ENCODE results near the gene IPO7.

Gene IPO7

GRCh38 chr11:9494316-9494715, 109.9 kb downstream of the IPO7 start:
- DNase-seq, result no peak
- Histone ChIP-seq H3K36me3 (replicated peaks) (peaks cover 20% of the 10 kb centered on the region), H3K27me3 (replicated peaks) (no peaks in the 10 kb centered on the region), H3K4me3 (ENCODE audit: low read depth, low read length) (no peak overlapping the region), H3K27ac (no peak overlapping the region)
- no peak for TF ChIP-seq CTCF (IDR thresholded peaks at IDR 0.05; ENCODE audit: low read depth, low read length, missing control alignments)
- in situ Hi-C loops (cut with HindIII; ENCODE audit: low pct_ligation_motif_present, low sequenced_read_pairs), result no loop called here

- Histone ChIP-seq H3K36me3 (replicated peaks) (peaks cover 20% of the 10 kb centered on the region), H3K4me3 (ENCODE audit: low read depth, low read length) (no peak overlapping the region), H3K27me3 (replicated peaks) (no peaks in the 10 kb centered on the region), H3K27ac (no peak overlapping the region)
- in situ Hi-C loops (cut with HindIII; ENCODE audit: low pct_ligation_motif_present, low sequenced_read_pairs), result no loop called here
- TF ChIP-seq CTCF (IDR thresholded peaks at IDR 0.05; ENCODE audit: low read depth, low read length, missing control alignments), result no peak
- no peak for DNase-seq
Observed at GRCh38 chr11:9495803-9496514, 111.5 kb downstream of the IPO7 start.
